Glomerular endothelial cell (primary cell): ENCODE measurements around the gene SMPD4. TPM values are rescaled to one million over a fixed set of nuclear protein-coding genes. Genes with fewer than 3 reads are reported as not detected.
"Not testable (repeated sequence)": the region's sequence is repeated elsewhere in the genome, so short reads cannot be mapped to it uniquely, and the experiment has no call there.

Experiments
- DNase-seq: peaks from one replicate; pipeline ENCODE4 v3.0.0-alpha.2; 2011; ENCODE audit warnings: low read depth, low spot score; ENCODE audit errors: extremely low read depth
- total RNA-seq: library from RNA; depleted of rRNA; stranded (reverse); fragments of >200 nt; gene quantifications from 2 replicates; pipeline ENCODE4 v1.2.3, GENCODE V29; 2015

The SMPD4 gene
- total RNA-seq, 1 donor from 2014 or later: 64.9 TPM

DNA sequence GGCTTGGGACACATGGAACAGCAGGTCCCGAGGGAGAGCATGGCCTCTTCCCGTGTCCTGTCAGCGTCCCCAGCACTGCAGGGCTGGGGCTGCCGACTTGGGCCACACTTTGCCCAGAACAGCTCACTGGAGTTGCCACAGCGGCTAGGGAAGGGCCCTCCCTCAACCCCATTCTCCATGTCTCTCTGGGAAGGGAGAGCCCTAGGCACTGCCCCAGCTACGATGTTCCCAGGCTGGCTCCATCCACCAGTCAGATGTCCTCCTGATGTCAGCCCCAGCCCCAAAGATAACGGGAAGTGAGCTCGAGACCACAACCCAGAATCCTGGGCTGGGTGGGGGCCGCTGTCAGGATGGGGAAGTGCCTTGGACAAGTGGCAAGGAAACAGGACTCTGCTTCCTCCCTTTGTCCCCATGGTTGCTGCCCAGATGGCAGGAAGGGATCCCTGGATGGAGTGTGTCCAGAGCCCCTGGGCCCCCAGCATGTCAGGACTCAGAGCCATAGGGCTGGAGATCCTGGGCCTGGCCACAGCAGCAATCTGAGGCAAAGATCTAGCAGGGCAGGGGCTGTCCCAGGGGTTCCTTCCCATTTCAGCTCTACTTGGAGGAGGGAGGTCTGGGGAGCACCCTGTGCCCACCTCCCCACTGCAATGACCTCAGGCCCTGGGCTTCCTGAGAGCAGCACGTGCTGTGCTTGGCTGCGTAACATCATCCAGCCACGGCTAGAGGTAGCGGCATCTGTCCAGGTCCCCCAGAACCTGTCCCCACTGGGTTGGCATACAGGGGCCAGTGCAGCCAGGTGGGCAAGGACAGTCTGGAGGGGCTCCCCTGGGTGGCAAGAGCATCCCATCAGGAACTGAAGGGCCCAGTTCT, 38.8 kb downstream of the SMPD4 start:
- DNase-seq: not testable (repeated sequence)

DNA sequence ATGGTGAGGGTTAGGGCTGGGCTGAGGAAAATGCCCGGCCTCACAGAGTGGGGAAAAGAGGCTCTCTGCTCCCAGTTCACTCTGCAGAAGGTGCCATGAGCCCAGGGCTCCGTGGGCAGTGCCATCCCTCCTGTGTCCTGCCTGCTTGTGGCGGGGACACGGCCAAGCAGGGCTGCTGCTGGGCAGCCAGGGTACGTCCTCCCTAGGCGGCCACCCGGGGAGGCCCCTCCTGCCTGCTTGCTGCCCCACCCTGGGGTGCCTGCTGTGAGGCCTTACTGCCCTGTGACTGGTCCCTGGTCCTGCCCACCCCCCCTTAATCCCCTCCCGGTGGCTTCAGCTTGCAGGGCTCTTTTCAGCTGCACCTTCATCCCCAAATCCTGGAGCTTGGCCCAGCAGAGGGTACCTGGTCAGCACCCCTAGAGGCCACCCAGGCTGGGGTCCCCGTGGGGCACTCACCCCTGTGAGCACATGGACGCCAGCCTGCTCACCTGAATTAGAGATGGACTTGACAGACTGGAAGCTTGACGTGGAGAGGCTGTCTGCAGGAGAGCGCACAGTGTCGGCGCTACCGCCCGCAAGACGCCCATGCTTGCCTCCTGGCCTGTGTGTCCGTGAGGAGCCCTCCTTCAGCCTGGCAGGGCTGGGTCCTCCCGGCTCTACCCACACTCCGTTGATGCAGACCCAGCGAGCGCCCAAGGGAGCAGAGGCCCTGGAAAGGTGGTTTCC, 39.6 kb downstream of the SMPD4 start:
- DNase-seq: not testable (repeated sequence)

DNA sequence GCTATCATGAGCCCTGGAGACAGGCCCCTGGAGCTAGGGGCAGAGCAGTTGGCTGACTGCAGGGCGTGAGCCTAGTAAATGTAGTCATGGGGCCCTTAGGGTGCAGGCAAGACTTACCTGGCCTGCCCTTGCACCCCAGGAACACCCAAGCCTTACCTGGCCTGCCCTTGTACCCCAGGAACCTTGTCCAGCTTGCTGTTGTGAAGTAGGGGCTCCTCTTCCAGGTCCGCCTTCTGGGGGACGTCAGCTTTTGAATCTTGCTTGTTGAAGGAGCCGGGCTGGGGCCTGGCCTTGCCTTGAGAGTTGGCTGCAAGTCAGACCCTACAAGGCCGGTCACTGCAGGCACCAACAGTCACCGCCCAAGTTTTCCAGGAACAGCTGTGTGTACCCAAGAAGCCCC, 40.4 kb downstream of the SMPD4 start:
- not testable (repeated sequence) for DNase-seq

DNA sequence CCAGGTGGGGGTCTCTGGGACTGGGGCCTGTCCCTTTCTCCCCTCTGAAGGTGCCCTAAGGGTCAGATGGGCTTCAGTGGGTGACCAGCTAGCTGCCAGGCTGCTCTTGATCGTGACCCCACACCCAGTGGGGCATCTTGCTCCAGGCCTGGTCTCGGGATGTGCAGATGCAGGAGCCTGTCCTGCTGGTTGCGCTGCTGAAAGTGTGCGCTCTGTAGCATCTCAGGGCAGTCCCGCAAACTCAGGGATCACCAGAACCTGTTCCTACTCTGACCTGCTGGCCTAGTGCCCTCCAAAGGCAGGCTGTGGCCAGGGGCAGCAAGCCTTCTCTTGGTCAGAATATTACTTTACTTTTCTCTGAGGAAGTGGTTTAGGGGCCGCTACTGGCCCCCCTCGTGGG, 40.9 kb downstream of the SMPD4 start:
- not testable (repeated sequence) for DNase-seq

DNA sequence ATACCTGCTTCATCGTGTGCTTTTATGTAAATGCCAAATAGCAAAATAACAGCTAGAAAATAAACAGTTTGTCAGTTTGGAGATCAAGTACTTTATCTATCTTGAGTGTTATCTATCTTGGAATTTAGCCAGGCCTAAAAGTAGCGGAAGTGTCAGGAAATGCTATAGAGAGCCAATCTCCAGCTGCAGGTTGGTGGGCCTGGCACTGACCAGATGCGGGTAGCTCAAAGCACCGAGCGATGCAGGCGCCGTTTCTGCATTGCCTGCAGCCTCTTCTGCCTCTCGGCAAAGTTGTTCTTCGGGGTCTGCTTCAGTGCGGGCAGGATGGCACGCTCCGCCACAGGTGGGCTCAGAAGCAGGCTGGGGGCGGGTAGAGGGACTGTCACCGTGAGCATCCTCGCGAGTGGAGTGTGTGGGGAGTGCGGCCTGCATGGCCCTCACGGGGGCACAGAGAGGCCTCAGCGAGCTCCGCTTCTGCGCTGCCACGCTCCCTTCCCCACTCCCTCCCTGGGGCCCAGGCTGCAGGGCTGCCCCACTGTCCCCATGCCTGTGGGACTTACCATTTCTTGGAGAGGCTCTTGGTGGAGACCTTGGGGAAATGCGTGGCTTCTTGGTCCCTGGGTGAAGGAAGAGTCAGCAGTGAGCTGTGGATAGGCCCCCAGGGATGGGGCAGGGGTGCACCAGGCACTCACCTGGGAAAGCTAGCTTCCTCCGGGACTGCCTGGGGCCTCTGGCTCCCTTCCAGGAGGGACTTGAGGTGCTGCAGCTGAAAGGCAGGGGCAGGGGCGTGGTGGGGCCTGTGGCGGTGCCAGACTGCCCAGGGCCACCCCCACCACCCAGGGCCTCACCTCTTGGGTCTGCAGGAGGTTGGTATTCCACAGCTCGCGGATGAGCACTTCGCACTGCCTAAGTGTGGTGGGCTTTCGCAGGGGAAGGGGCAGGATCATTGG, 41.8 kb downstream of the SMPD4 start:
- DNase-seq: not testable (repeated sequence)

DNA sequence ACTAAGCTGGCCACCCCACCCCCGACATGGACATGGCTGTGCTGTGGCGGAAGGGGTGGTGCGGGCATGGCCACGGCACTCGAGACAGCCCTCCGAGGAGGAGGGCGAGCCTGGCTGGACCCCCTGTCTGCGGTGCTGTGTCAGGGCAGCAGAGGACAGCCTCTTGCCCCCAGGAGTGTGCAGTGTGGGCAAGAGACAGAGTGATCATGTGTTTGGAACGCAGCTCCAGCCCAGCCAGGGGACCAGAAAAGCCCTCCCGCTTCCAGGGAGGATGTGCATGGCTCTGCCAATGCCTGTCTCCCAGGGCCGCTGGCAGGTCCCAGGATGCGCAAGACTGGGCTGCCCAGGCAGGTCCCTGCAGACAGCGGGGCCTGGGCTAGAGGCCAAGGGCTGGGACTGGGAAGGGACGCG, 42.6 kb downstream of the SMPD4 start:
- DNase-seq: not testable (repeated sequence)

DNA sequence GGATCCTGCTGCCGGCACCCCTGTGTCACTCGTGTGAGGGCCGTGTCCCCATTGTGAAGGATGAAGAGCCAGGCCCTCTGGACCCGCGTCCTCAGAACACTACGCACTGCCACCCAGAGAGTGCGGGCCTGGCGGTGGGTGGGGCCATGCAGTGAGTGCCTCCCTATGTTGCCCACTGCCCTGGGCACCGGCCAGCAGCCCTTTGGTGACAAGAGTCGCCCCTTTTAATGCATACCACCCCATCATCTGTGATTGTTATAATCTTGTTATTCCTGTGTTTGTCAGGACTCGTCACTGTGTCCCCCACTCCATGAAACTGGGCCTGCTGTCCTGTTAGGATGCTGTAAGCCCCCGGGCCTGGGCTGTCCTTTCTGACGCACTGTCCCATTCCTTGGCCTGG, 43.1 kb downstream of the SMPD4 start:
- DNase-seq: not testable (repeated sequence)

DNA sequence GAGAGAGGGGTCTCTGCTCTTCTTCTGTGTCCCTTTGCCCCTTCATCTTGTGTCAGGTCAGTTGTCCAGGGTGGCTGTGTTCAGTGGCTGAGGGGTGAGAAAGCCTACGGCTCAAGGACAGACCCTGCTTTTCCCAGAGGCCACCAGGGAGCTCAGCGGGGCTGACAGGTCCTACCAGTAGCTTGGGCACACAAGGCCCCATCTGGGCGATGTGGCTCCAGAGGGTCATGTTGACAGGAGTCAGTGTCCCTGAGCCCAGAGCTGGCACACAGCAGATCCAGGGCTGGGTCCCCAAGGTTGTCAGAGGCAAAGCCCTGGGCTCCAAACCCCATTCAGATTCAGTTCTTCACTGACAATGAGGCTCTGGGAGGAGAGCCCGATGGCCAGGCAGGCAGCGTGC, 44.3 kb downstream of the SMPD4 start:
- not testable (repeated sequence) for DNase-seq

DNA sequence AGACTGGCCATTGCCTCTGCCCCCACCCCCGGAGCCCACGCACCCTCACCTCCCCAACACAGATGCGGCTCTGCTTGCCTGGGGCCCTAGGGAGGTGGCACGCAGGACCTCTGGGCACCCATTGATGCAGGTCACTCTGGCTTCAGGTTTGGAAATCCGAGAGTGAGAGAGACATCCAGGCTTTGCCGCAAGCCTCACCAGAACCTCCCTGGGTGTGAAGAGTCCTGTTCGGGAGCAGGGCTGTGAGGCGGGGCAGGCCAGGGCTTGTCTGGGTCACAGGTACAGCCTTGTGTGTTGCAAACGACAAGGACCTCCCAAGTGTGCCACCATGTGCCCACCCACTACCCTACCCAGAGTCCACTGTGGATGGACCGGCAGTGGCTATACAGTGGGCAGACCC, 44.9 kb downstream of the SMPD4 start:
- not testable (repeated sequence) for DNase-seq

DNA sequence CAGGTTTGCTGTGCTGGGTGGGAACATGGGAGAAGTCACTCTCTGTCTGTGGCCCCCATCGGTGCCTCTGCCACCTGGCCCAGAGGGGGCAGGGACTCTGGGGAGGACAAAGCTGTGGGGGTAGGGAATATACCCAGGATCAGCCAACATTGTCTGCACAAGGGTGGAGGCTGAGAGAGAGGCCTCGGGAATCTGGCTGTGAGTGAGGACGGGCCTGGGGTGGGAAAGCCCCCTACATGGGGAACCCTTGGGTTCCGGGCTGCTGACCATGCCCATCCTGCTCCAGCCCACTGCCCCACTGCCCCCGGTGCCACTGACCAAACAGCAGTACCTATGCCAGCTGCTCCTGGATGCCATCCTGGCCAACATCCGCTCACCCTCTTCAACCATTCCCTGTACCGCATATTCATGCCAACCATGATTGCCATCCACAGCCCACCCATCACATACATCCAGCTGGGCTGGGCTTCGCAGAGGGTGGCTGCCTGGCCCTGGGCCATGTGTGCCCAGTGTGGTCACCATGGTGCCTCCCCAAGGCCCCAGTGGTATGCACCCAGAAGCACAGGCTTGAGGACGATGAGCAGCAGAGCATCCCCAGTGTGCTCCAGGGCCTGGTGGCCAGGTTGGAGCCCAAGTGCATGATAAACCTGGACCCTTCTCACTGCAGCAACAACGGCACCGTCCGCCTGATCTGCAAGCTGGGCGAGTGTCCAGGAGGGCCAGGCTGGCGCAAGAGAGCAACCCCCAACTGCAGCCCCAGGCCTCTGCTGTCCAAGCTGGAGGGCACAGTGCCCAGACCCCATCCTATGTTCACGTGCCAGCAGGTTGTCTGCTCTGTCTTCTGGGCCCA, 45.5 kb downstream of the SMPD4 start:
- DNase-seq: no peak

DNA sequence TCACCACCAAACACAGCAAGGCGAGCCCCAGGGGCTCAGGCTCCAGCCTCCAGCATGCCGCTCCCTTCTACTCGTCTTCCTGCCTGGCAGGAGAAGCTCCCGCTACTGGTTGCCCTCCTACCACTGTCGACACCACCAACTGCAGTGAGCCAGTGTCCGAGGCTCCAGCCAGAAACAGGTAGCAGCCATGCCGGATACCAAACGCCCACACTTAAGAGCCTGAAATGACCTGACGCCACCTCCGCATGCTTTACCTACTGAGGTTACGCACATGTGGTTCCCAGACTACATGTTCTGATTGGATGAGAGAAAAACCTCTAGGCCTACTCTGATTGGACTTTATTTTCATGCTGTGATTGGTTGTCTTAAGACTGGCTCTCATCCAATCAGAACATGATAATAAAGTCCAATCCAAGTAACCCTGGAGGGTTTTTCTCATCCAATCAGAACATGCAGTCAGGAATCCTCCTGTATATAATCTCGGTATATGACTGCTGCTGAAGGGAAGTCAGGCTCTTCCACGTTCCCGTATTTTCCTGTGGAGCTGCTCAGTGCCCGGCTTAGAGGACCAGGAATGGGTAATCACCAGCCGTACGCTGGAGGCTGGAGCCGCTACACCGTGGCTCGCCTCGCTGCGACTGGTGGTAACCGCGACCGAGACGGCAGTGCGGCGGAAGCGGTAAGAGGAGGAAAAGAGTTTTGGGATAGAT, 52.1 kb downstream of the SMPD4 start, which contains the start of gene POTEF:
Gene POTEF, minus strand, starts transcription at position 103 of the 710 bp plus-strand sequence. CDS start 8,707 bp downstream, outside the sequence.
- DNase-seq: not testable (repeated sequence)

DNA sequence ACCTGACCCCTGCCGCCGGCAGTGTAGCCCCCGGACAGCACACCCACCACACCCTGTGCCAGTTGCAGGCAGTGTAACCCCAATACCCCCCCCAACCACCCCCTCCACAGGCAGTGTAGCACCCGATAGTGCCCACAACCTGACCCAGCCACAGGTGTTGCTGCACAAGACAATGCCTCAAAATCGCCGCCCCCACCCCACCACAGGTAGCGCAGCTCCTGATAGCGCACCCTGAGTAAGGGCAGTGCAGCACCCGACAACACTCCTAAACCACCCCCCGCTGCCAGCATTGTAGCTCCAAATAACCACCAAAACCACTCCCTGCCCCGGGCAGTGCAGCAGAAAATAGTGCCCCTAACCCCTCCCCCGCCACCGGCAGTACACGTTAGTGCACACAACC, 52.9 kb downstream of the SMPD4 start:
- not testable (repeated sequence) for DNase-seq

DNA sequence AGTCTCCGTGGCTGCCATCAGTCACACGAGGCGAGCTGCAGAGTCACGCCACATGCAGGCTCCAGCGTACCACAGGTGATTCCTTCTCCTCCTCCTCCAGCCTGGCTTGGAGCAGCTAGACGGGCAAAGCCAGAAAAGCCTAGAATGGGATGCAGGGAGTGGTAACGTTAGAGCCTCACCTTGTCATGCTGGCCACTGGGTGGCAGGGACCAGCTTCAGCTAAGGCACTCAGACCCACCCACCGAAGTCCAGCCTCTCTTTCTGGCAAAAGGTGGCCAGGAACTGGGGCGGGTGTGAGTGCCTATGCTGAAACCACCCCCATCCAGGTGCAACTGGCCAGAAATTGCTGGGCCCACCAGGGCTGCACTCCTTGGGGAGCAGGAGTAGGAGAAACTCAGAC, 53.7 kb downstream of the SMPD4 start:
- not testable (repeated sequence) for DNase-seq

DNA sequence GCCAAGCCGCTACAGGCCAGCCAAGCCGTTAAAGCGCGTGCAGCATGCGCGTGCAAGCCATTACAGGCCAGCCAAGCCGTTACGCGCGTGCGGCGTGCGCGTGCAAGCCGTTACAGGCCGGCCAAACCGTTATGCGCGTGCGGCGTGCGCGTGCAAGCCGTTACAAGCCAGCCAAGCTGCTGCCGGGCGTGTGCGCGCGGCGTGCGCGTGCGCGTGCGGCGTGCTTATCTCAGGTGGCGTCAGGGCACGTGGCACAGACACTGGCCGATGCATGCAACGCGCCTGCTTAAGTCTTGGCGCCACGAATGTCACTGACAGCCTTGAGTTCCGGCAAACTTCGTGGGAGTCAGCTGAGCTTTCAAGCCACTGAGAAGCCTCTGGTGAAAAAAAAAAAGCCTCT, 60.5 kb downstream of the SMPD4 start:
- not testable (repeated sequence) for DNase-seq

DNA sequence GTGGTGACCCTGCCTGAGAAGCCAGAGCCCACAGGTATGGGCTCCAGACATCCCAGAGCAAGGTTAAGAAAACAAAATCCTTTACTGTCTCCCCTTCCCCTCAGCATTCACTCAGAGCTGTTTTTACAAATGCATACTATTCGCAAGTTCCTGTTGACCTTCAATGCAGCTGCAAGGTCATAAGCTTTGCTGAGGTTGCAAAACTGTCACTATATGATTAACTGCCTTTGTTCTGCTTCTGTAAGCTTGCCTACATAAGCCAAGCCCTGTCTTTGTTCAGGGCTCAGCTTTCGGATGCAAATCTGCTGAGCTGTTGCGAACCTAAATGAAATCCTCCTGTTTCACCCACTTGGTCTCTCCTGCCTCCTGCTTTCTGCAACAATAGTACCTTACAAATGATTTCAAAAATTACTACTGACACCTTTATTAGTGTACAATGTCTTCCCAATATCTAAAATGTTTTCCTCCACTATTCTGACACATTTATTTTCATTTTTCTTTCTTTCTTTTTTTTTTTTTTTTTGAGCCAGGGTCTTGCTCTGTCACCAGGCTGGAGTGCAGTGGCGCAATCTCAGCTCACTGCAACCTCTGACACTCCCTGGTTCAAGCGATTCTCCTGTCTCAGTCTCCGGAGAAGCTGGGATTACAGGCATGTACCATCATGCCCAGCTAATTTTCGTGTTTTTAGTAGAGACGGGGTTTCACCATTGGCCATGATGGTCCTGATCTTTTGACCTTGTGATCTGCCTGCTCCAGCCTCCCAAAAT, 78.6 kb downstream of the SMPD4 start:
- DNase-seq: not testable (repeated sequence)
